HepG2 (cell line): Measurements from ENCODE around the gene MTRFR. TPM values are rescaled to one million over a fixed set of nuclear protein-coding genes. Genes with fewer than 3 reads are reported as not detected.
A peak's percentile ranks its signal among the peaks of the same experiment; 100 is the strongest.

Experiments used
- ISL2 ChIP-seq: sonication (generic); formaldehyde crosslinking; IDR thresholded peaks from 2 replicates; pipeline ENCODE4 v1.5.0; 2020; ENCODE audit warnings: missing genetic modification reagents
- KLF15 ChIP-seq: sonication (generic); formaldehyde crosslinking; IDR thresholded peaks from 2 replicates; pipeline ENCODE4 v1.8.1; 2023; ENCODE audit warnings: borderline replicate concordance, mild to moderate bottlenecking, inconsistent platforms, missing genetic modification reagents, mixed read lengths
- KLF16 ChIP-seq, 2 experiments: sonication (generic) in 1 of 2; formaldehyde crosslinking in 1 of 2; IDR thresholded peaks; 2 replicates each; pipeline versions ENCODE4 v1.6.1 to v1.8.0; 2016 to 2023; ENCODE audit warnings: missing genetic modification reagents in 2 of 2, missing compliant biosample characterization in 1 of 2
- KMT2A ChIP-seq: sonication (generic); formaldehyde crosslinking; IDR thresholded peaks from 2 replicates; pipeline ENCODE4 v1.4.0; 2020; ENCODE audit warnings: missing genetic modification reagents
- SP5 ChIP-seq: IDR thresholded peaks from 2 replicates; pipeline ENCODE4 v1.6.1; 2016; ENCODE audit warnings: low read depth, borderline replicate concordance
- SRSF1 ChIP-seq: fragments of 200-400 bp; formaldehyde crosslinking; optimal IDR thresholded peaks from 2 replicates; pipeline ENCODE3; 2017; ENCODE audit warnings: mild to moderate bottlenecking, low read depth, low read length, moderate library complexity
- THAP11 ChIP-seq: IDR thresholded peaks from 2 replicates; pipeline ENCODE4 v1.6.1; 2016; ENCODE audit warnings: missing biosample characterization, missing genetic modification reagents
- ZBTB7B ChIP-seq: sonication (generic); formaldehyde crosslinking; IDR thresholded peaks from 2 replicates; pipeline ENCODE4 v1.4.0; 2020; ENCODE audit warnings: missing genetic modification reagents
- ZKSCAN5 ChIP-seq: sonication (generic); formaldehyde crosslinking; IDR thresholded peaks from 2 replicates; pipeline ENCODE4 v1.5.1; 2020; ENCODE audit warnings: mild to moderate bottlenecking, missing genetic modification reagents
- ZNF12 ChIP-seq: sonication (generic); formaldehyde crosslinking; IDR thresholded peaks from 2 replicates; pipeline ENCODE4 v1.5.0; 2020; ENCODE audit warnings: missing genetic modification reagents
- ZNF350 ChIP-seq: sonication (generic); formaldehyde crosslinking; IDR thresholded peaks from 2 replicates; pipeline ENCODE4 v1.4.0; 2020; ENCODE audit warnings: mild to moderate bottlenecking, low read depth, missing genetic modification reagents, borderline replicate concordance
- ZNF577 ChIP-seq: sonication (generic); formaldehyde crosslinking; IDR thresholded peaks from 2 replicates; pipeline ENCODE4 v1.4.0; 2020; ENCODE audit warnings: mild to moderate bottlenecking, low read depth, missing genetic modification reagents, borderline replicate concordance
- ZNF615 ChIP-seq: sonication (generic); formaldehyde crosslinking; IDR thresholded peaks from 2 replicates; pipeline ENCODE4 v1.5.0; 2020; ENCODE audit warnings: mild to moderate bottlenecking, missing genetic modification reagents, borderline replicate concordance
- polyA plus RNA-seq, 8 experiments: library from polyadenylated mRNA; depleted of rRNA in 3 of 8; stranded (reverse) in 7 of 8; unstranded in 1 of 8; fragments of >200 nt; fragmentation: Illumina TruSeq in 4 of 8; extraction: Trizol in 4 of 8; gene quantifications; 2 replicates each; pipeline versions ENCODE4 v1.2.1 to v1.2.3, GENCODE V29; 2011 to 2016; ENCODE audit warnings: low read depth in 4 of 8, missing spikeins in 1 of 8, mixed read lengths in 1 of 8; ENCODE audit not compliant: insufficient read depth in 1 of 8
- total RNA-seq, 5 experiments: library from RNA; depleted of rRNA; stranded (reverse); fragments of >200 nt; fragmentation: Illumina TruSeq; extraction: Trizol; gene quantifications; 2 replicates each; pipeline ENCODE4 v1.2.3, GENCODE V29; 2016; ENCODE audit warnings: low read depth in 1 of 5
- TF ChIP-seq, protein P1 (sequence below): IDR thresholded peaks from 2 replicates; pipeline ENCODE4 v1.6.1; 2012; ENCODE audit warnings: low read length, improper control_type of control experiment
- TF ChIP-seq, protein P2 (sequence below): sonication (generic); formaldehyde crosslinking; IDR thresholded peaks from 2 replicates; pipeline ENCODE4 v1.4.0; 2020; ENCODE audit warnings: missing genetic modification reagents
- TF ChIP-seq, protein P3 (sequence below), 2 experiments: sonication (generic) in 1 of 2; formaldehyde crosslinking in 1 of 2; IDR thresholded peaks; 2 replicates each; pipeline versions ENCODE4 v1.4.0 to v1.6.1; 2016 to 2020; ENCODE audit warnings: borderline replicate concordance in 1 of 2, low read depth in 1 of 2, mild to moderate bottlenecking in 1 of 2, missing genetic modification reagents in 1 of 2
- TF ChIP-seq, protein P4 (sequence below): sonication (generic); formaldehyde crosslinking; IDR thresholded peaks from 2 replicates; pipeline ENCODE4 v1.4.0; 2020; ENCODE audit warnings: missing genetic modification reagents

The MTRFR gene
- total and polyA plus RNA-seq, 2 of the 13 experiments (the other 11 are each of a cell fraction or from before 2014, with no cell fraction given): 7.1 to 9.9 TPM

DNA sequence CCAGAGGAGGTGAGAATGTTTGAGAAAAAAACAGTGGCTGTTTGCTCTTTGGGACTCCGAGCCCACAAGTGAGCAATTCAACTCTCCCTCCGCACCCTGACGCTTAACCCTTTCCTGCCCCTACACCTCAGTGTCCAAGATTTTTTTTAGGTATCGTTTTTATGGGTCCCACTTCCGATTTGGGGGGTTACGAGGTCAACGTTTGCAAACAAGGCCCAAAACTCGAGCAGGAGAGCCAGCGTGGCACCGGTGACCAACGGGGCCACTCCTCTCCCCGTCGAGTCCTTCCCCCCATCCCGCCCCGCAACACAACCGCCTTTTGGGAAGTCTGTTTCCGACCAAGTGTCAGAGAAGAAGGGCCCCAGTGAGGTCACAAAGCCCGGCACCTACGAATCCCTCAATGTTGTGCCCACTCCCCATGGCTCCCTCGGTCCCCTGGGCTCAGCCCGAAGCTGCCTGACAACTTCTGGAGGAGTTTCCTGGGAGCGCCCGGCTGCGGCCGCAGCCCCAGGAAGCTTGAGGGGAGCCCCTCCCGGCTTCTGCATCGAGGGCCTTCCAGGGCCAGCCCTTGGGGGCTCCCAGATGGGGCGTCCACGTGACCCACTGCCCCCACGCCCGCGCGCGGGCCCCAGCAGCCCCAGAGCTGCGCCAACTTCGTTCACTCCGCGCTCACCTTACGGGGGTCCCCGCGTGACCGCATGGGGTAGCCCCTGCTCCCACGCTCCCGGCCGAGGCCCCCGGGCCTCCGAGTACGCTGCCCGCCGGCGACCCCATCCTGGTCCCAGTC is 37.2 kb downstream of the MTRFR start (continued):
- TF ChIP-seq ZNF12 (CRISPR knock-in tag) (peak; percentile 29; the same call in 1 of the 2 replicates), ZKSCAN5 (CRISPR knock-in tag) (peak; percentile 100), SRSF1 (peak; percentile 43), ZBTB7B (CRISPR knock-in tag) (peak; percentile 93), SP5 (CRISPR knock-in tag) (no peak), ISL2 (peak; percentile 45), ZNF615 (CRISPR knock-in tag) (no peak; the same call in 1 of the 2 replicates), ZNF577 (CRISPR knock-in tag) (no peak), KLF15 (CRISPR knock-in tag) (no peak), THAP11 (peak; percentile 33; the same call in 1 of the 2 replicates), ZNF350 (CRISPR knock-in tag) (peak; percentile 47; the same call in 1 of the 2 replicates), KLF16 (CRISPR knock-in tag; IDR thresholded peaks at IDR 0.05) (0 out of 4 replicates have a peak, but pooled peaks of 1 of the 2 experiments have one; percentile 26), KMT2A (CRISPR knock-in tag) (no peak)
- TF ChIP-seq, protein P1, sequence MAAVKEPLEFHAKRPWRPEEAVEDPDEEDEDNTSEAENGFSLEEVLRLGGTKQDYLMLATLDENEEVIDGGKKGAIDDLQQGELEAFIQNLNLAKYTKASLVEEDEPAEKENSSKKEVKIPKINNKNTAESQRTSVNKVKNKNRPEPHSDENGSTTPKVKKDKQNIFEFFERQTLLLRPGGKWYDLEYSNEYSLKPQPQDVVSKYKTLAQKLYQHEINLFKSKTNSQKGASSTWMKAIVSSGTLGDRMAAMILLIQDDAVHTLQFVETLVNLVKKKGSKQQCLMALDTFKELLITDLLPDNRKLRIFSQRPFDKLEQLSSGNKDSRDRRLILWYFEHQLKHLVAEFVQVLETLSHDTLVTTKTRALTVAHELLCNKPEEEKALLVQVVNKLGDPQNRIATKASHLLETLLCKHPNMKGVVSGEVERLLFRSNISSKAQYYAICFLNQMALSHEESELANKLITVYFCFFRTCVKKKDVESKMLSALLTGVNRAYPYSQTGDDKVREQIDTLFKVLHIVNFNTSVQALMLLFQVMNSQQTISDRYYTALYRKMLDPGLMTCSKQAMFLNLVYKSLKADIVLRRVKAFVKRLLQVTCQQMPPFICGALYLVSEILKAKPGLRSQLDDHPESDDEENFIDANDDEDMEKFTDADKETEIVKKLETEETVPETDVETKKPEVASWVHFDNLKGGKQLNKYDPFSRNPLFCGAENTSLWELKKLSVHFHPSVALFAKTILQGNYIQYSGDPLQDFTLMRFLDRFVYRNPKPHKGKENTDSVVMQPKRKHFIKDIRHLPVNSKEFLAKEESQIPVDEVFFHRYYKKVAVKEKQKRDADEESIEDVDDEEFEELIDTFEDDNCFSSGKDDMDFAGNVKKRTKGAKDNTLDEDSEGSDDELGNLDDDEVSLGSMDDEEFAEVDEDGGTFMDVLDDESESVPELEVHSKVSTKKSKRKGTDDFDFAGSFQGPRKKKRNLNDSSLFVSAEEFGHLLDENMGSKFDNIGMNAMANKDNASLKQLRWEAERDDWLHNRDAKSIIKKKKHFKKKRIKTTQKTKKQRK: no peak
- TF ChIP-seq, protein P2, sequence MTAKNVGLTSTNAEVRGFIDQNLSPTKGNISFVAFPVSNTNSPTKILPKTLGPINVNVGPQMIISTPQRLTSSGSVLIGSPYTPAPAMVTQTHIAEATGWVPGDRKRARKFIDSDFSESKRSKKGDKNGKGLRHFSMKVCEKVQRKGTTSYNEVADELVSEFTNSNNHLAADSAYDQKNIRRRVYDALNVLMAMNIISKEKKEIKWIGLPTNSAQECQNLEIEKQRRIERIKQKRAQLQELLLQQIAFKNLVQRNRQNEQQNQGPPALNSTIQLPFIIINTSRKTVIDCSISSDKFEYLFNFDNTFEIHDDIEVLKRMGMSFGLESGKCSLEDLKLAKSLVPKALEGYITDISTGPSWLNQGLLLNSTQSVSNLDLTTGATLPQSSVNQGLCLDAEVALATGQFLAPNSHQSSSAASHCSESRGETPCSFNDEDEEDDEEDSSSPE (CRISPR knock-in tag): peak; percentile 43; the same call in 1 of the 2 replicates
- TF ChIP-seq, protein P3, sequence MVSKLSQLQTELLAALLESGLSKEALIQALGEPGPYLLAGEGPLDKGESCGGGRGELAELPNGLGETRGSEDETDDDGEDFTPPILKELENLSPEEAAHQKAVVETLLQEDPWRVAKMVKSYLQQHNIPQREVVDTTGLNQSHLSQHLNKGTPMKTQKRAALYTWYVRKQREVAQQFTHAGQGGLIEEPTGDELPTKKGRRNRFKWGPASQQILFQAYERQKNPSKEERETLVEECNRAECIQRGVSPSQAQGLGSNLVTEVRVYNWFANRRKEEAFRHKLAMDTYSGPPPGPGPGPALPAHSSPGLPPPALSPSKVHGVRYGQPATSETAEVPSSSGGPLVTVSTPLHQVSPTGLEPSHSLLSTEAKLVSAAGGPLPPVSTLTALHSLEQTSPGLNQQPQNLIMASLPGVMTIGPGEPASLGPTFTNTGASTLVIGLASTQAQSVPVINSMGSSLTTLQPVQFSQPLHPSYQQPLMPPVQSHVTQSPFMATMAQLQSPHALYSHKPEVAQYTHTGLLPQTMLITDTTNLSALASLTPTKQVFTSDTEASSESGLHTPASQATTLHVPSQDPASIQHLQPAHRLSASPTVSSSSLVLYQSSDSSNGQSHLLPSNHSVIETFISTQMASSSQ (IDR thresholded peaks at IDR 0.05; ENCODE audit: low read depth): no peak
- TF ChIP-seq, protein P3 (CRISPR knock-in tag; IDR thresholded peaks at IDR 0.05; ENCODE audit: borderline replicate concordance): peak; percentile 39; the same call in 1 of the 2 replicates
- TF ChIP-seq, protein P4, sequence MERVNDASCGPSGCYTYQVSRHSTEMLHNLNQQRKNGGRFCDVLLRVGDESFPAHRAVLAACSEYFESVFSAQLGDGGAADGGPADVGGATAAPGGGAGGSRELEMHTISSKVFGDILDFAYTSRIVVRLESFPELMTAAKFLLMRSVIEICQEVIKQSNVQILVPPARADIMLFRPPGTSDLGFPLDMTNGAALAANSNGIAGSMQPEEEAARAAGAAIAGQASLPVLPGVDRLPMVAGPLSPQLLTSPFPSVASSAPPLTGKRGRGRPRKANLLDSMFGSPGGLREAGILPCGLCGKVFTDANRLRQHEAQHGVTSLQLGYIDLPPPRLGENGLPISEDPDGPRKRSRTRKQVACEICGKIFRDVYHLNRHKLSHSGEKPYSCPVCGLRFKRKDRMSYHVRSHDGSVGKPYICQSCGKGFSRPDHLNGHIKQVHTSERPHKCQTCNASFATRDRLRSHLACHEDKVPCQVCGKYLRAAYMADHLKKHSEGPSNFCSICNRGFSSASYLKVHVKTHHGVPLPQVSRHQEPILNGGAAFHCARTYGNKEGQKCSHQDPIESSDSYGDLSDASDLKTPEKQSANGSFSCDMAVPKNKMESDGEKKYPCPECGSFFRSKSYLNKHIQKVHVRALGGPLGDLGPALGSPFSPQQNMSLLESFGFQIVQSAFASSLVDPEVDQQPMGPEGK (CRISPR knock-in tag): peak; percentile 70
